GM21528 (cell line): ENCODE measurements around the gene NUDT4.
A peak's percentile ranks its signal among the peaks of the same experiment; 100 is the strongest.
"Not testable (repeated sequence)": the region's sequence is repeated elsewhere in the genome, so short reads cannot be mapped to it uniquely, and the experiment has no call there.

Experiments
- ATAC-seq: cut with Tn5 transposase; IDR thresholded peaks from one replicate; pipeline ENCODE4 v1.9.1; 2021; ENCODE audit warnings: mild to moderate bottlenecking, moderate library complexity; ENCODE audit not compliant: unreplicated experiment, low FRiP score

Gene NUDT4

GRCh38 chr12:93393425-93393824, 15.7 kb downstream of the NUDT4 start:
- ATAC-seq = no peak

- ATAC-seq = no peak
These were observed 19.7 kb downstream of the NUDT4 start for GRCh38 chr12:93397412-93397811.

GRCh38 chr12:93399183-93399863, 21.6 kb downstream of the NUDT4 start:
- peak; percentile 89 for ATAC-seq

GRCh38 chr12:93402333-93403311, 24.9 kb downstream of the NUDT4 start:
- no peak for ATAC-seq

- ATAC-seq = no peak
These were observed 26.5 kb downstream of the NUDT4 start for GRCh38 chr12:93403988-93404803.

- no peak for ATAC-seq
These were observed 27.5 kb downstream of the NUDT4 start for GRCh38 chr12:93404961-93405849.

- no peak for ATAC-seq
These were observed 29.6 kb downstream of the NUDT4 start for GRCh38 chr12:93407054-93407962.

GRCh38 chr12:93407963-93408283, 30.2 kb downstream of the NUDT4 start:
- ATAC-seq = no peak

GRCh38 chr12:93408813-93409212, 31.1 kb downstream of the NUDT4 start:
- no peak for ATAC-seq

- not testable (repeated sequence) for ATAC-seq
These were observed 31.8 kb downstream of the NUDT4 start for GRCh38 chr12:93409343-93410187.

GRCh38 chr12:93411060-93411459, 33.3 kb downstream of the NUDT4 start:
- not testable (repeated sequence) for ATAC-seq

- ATAC-seq = not testable (repeated sequence)
These were observed 34.7 kb downstream of the NUDT4 start for GRCh38 chr12:93412396-93412795.

- no peak for ATAC-seq
These were observed 35.3 kb downstream of the NUDT4 start for GRCh38 chr12:93413064-93413463.

GRCh38 chr12:93415723-93416464, 38.2 kb downstream of the NUDT4 start:
- peak; percentile 53 for ATAC-seq

- no peak for ATAC-seq
These were observed 40.3 kb downstream of the NUDT4 start for GRCh38 chr12:93417967-93418480.

GRCh38 chr12:93419388-93420034, 41.8 kb downstream of the NUDT4 start:
- no peak for ATAC-seq

- ATAC-seq = no peak
These were observed 44.3 kb downstream of the NUDT4 start for GRCh38 chr12:93422050-93422449.
